Medulla oblongata (tissue), 1 donor: ENCODE measurements around the gene TAAR5.
"Not testable (repeated sequence)": the region's sequence is repeated elsewhere in the genome, so short reads cannot be mapped to it uniquely, and the experiment has no call there.

ENCODE experiments used
- DNase-seq: peaks from one replicate; pipeline ENCODE4 v3.0.0-alpha.2; 2015; ENCODE audit errors: extremely low spot score

TAAR5 gene, protein sequence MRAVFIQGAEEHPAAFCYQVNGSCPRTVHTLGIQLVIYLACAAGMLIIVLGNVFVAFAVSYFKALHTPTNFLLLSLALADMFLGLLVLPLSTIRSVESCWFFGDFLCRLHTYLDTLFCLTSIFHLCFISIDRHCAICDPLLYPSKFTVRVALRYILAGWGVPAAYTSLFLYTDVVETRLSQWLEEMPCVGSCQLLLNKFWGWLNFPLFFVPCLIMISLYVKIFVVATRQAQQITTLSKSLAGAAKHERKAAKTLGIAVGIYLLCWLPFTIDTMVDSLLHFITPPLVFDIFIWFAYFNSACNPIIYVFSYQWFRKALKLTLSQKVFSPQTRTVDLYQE

DNA sequence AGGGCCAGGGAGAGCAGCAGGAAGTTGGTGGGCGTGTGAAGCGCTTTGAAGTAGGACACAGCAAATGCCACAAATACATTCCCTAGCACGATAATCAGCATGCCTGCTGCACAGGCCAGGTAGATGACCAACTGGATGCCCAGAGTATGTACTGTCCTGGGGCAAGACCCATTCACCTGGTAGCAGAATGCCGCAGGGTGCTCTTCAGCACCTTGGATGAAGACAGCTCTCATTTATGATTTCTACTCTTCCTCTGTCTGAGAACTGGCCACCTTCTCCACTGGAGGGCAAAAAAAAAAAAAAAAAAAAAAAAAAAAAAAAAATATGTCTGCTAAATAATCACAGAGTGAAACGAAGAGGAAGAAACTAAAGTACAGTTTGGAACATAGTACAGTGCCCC lies at the start of gene TAAR5:
TSS of gene TAAR5 (minus strand) at position 288 of the 400 bp plus-strand sequence. CDS start at position 233, 55 bp downstream.
- DNase-seq = no peak

DNA sequence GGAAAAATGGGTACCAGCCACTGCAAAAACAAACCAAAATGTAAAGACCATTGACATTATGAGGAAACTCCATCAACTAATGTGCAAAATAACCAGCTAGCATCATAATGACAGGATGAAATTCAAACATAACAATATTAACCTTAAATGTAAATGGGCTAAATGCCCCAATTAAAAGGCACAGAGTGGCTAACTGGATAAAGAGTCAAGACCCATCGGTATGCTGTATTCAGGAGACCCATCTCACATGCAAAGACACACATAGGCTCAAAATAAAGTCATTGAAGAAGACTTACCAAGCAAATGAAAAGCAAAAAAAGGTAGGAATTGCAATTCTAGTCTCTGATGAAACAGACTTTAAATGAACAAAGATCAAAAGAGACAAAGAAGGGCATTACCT lies 47.6 kb upstream of the TAAR5 start:
- not testable (repeated sequence) for DNase-seq

DNA sequence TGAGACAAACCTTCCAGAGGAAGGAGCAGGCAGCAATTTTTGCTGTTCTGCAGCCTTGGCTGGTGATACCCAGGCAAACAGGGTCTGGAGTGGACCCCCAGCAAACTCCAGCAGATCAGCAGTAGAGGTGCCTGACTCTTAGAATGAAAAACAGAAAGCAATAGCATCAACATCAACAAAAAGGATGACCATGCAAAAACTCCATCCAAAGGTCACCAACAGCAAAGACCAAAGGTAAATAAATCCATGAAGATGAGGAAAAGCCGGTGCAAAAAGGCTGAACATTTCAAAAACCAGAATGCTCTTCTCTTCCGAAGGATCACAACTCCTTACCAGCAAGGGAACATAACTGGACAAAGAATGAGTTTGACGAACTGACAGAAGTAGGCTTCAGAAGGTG lies 46.4 kb upstream of the TAAR5 start:
- DNase-seq = not testable (repeated sequence)

GRCh38 chr6:132635288-132635687 lies 45.7 kb upstream of the TAAR5 start:
- not testable (repeated sequence) for DNase-seq

GRCh38 chr6:132634796-132635195 lies 45.3 kb upstream of the TAAR5 start:
- no peak for DNase-seq

- DNase-seq = no peak
Measured at GRCh38 chr6:132633362-132633761, 43.8 kb upstream of the TAAR5 start.

DNA sequence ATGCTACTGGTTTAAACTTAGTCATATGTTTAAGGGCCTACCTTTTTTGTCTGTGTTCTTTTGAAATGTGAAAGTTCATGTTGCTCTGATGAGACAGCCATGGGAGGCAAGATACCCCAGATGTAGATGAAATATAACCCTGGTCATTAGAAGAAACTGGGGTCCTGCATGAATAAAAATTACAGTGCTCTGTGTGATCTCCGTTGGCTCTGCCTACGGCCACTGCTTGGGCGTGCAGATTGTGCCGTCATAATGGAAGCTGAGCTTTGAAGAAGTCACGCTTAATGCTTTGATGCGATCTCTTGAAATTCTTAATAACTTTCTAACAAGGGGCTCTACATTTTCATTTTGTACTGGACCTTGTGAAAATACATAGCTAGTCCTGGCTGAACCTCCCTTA lies 34.6 kb upstream of the TAAR5 start, which contains the start of gene TAAR2:
TSS of gene TAAR2 (minus strand) at position 101 of the 400 bp plus-strand sequence. CDS start at position 101, 0 bp downstream.
- no peak for DNase-seq

GRCh38 chr6:132623106-132623845 lies 33.7 kb upstream of the TAAR5 start:
- no peak for DNase-seq

GRCh38 chr6:132616677-132617076 lies 27.1 kb upstream of the TAAR5 start:
- DNase-seq = no peak

- no peak for DNase-seq
Measured at GRCh38 chr6:132614554-132614953, 25.0 kb upstream of the TAAR5 start.

- DNase-seq = no peak
Measured at GRCh38 chr6:132612449-132613108, 23.0 kb upstream of the TAAR5 start.

GRCh38 chr6:132611616-132612015 lies 22.1 kb upstream of the TAAR5 start:
- no peak for DNase-seq

DNA sequence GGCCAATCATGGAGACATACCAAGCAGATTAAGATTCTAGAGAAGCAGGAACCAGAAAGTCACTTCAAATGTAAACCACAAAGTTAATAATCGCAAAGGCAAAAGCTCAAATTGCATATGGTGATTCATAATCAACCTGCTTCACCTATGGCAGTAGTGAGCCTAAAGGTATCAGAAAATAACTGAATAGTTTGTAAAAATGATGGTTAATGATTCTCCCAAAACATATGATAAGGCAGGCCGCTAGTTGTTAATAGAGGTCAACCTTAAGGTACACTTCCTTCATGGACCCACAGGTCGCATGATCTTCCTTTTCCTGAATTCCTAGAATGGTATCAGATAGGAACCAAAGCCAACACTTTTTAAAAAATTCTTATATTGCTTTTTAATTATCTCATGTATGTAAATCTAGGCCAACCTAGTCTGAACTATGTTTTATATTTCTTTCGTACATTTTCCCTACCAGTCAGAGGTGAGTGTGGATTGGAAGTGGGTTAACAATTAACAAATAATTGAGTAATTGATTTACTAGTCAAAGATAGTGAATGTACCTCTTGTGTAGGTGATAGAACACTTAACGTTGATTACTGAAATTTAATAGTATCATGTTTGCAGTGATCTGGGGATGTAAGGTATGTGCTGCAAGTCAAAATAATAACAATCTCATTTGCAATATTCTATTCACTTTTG lies 18.1 kb upstream of the TAAR5 start:
- DNase-seq = no peak

DNA sequence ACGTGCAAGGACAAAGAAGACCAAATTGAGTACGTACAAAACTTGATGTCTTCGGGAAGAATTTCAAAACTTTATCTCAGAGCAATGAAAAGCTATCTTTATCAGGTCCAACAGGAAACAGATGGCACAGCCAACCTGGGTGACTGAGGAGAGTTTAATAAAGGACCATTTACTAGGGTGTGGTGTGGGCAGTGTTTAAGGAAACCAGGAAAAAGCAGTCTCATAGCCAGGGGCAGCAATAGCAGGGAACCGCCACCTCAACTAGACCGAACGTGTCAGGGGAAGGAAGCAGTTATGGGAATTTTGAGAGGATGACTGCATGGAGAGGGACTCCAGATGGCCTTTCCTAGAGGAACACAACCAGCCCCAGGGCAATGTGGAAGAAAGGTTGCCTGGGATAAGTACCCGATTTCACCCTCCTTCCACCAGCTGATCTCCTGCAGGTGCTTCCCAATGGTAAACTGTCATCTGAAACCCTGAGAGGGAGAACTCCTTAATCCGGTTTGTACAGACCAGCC lies 15.2 kb upstream of the TAAR5 start:
- DNase-seq = no peak

- DNase-seq = not testable (repeated sequence)
Measured at GRCh38 chr6:132600900-132601299, 11.4 kb upstream of the TAAR5 start.

GRCh38 chr6:132598473-132598872 lies 8.9 kb upstream of the TAAR5 start:
- DNase-seq = no peak

GRCh38 chr6:132596201-132596600 lies 6.7 kb upstream of the TAAR5 start:
- no peak for DNase-seq

DNA sequence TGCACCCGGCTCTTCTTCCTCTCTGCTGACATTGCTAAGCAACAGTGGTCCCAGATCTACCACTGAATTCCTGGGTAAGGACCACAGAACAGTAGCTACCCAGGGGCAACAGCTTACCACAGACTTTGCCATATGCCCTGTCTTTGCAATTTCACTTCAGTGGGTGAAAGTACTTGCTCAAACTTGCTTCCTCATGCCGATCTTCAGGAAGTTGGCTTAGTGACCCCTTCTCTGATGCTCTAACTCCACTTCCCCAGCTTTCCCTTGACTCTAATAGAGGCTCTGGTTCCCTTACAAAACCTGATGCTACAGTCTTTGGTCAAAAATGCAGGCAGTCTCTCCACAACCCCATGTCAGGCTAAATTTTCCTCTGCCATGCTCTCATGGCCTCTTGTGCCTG lies 3.3 kb upstream of the TAAR5 start:
- DNase-seq = no peak

DNA sequence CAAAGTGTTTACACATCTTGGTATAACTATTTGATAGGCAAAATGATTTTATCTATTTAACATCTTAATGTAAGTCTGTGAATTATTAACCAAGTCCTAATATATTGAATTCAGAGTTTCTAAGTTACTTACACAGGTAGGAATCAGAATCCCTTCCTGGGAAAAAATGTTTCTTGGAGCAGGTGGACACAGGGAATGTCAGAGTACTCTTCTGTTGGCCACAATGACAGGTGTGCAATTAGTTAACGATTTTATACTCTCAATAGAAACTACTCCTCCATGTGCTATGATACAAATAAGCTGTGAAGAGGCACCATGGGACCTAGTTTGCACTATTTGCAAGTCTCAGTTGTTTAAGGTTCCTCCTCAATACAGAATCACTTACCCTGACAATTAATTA lies 821 bp upstream of the TAAR5 start:
- DNase-seq = no peak

DNA sequence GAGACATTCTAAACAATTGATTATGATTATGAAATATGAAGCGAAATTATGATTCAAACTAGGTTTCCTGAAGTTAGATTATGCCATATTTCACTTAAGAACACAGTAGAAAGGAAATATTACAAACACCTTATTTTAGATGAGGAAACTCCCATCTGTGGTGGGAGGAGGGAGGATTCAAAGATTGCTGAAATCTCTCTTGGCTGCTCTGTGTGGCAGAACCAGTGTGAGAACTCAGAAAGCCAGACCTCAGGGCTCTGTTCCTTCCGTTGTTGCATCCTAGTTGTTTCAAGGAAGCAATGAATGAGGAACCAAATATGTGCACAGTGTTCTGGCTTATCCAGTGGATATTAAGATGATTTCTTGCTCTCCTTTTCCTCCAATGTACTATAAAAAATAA lies 2.1 kb downstream of the TAAR5 start:
- no peak for DNase-seq

DNA sequence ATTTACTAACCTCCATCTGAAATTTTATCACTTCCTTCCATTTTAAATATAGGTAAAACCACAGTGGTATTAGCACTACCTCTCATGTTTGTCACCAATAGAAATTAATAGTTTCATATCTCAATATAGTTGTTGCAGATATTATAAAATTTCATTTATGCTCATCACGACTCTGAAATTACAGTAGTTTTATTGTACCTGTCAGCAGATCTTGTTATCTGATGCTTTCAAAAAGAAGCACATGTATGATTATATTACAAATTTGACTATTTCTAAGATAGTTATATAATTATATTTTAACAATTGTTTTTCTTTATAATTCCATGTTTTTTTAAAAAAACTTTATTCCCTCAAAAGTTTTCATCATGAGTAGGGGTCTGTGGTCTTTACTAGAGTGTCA lies 4.8 kb downstream of the TAAR5 start:
- DNase-seq = no peak

DNA sequence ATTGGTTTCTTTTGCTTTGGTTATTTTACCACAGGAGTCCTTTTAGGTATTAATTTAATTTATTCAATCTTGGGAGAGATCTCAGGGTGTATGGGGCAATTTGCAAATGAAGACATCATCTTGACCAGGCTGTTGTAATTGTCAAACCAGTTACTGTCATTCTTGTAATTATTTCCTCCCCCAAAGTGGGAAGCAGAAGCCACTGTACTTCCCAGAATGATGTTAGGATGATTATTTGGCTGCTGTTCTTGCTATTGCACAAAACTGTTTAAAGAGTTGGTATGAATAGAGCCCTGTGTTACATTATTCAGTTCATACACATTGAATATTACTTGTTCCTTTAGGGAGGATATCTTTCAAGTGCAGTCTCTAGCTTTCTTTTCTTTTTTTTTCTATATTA lies 17.8 kb downstream of the TAAR5 start:
- DNase-seq = no peak
